PC-3 (cell line): Measurements from ENCODE around the gene FAS.

Experiments used
- CTCF ChIP-seq: fragments of 300-600 bp; sonication (generic); conservative IDR thresholded peaks from 2 replicates; pipeline ENCODE4 v1.5.1; 2017; ENCODE audit warnings: antibody characterized with exemption, low read depth, mild to moderate bottlenecking, low read length
- EZH2 ChIP-seq: fragments of 300-600 bp; sonication (generic); IDR thresholded peaks from one replicate; pipeline ENCODE4 v1.6.1; 2017; ENCODE audit warnings: antibody characterized with exemption, mild to moderate bottlenecking, low read length; ENCODE audit not compliant: unreplicated experiment

GRCh38 chr10:88989423-88989822 lies 1.2 kb upstream of the FAS start:
- no peak for TF ChIP-seq EZH2
- no peak for TF ChIP-seq CTCF
